Measurements from ENCODE around the gene IL1RAP. TPM values are rescaled to one million over a fixed set of nuclear protein-coding genes. Genes with fewer than 3 reads are reported as not detected.

IL1RAP gene
- total RNA-seq, 2 donors from 2014 or later: 5.3 to 5.4 TPM

DNA sequence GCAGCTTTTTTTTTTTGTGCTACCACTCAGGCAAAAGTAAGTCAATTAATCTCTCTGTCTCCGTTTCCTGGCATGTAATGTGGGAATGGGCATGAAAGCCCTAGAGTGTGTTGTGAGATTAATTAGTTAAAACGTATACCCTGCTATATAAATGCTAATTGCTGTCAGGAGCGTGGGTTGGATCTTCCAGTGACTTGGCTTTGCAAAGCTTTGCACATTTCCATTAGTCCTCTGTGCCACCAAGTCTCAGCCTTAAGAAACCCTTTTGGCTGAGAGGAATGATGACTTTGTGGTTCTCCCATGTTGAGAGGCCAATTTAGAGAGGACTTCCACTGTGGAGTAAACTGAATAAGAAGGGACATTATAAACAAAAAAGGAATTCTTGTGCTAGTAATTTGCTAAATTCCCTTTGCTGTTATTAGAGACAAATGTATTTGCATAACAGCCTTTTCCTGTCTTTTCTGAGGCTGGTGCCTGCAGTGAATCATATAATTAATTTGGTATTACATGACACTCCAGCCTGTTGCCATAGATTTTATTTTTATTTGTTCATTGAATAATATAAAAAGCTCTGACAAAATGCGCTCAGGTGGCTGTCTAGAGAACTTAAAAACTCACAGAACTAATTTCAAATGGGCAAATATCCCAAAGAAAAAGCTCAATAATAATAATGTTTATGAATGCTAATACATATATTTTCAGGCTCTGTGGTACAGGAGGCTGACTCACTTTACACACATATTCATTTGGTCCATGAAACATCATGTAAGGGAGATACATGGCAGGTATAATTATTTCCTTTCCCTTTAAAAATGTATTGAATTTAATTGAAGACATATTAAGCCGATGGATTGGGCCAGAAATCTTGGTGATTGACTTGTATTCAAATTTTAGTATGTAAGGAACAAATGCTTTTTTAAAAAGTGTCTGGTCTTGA lies 82.7 kb downstream of the IL1RAP start:
- Histone ChIP-seq H3K4me1 (peaks cover 22% of the 10 kb centered on the region), H3K9me3 (no peaks in the 10 kb centered on the region), H3K27ac (peak overlapping the region in 1 of 4 donors; percentile 1), H3K4me3 (no peak overlapping the region), H3K27me3 (no peaks in the 10 kb centered on the region), H3K36me3 (replicated peaks in 1 of 2; ENCODE audit: insufficient read depth in 1 of 2, low read depth in 2 of 2) (no peaks in the 10 kb centered on the region)
- DNase-seq (no peak), ATAC-seq (no peak)
- TF ChIP-seq, protein P1, sequence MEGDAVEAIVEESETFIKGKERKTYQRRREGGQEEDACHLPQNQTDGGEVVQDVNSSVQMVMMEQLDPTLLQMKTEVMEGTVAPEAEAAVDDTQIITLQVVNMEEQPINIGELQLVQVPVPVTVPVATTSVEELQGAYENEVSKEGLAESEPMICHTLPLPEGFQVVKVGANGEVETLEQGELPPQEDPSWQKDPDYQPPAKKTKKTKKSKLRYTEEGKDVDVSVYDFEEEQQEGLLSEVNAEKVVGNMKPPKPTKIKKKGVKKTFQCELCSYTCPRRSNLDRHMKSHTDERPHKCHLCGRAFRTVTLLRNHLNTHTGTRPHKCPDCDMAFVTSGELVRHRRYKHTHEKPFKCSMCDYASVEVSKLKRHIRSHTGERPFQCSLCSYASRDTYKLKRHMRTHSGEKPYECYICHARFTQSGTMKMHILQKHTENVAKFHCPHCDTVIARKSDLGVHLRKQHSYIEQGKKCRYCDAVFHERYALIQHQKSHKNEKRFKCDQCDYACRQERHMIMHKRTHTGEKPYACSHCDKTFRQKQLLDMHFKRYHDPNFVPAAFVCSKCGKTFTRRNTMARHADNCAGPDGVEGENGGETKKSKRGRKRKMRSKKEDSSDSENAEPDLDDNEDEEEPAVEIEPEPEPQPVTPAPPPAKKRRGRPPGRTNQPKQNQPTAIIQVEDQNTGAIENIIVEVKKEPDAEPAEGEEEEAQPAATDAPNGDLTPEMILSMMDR (IDR thresholded peaks at IDR 0.05): no peak
- TF ChIP-seq POLR2A (IDR thresholded peaks at IDR 0.05): no peak
- intact Hi-C loops (cut with DNase I): no loop called here
- WGBS, 2 donors: 55 to 60% methylated on average over 5 of the region's 5 CpGs

DNA sequence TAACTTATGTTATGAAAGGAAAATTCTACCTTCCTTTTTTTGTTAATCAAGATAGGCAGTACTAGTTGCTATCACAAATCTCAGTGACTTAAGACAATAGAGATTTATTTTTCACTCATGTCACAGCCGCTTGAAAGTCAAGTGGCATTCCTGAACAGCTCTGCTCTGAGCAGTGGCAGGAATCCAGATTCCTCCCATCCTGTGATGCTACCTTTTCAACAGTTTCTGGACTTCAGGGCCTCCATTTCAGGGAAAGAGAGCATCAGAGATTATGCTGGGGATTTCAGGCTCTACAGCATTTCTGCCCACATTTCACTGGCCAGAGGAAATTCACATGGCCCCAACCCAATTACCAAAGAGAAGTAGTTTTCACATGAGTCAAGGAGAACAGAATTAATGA lies 83.4 kb downstream of the IL1RAP start:
- no peak for ATAC-seq

DNA sequence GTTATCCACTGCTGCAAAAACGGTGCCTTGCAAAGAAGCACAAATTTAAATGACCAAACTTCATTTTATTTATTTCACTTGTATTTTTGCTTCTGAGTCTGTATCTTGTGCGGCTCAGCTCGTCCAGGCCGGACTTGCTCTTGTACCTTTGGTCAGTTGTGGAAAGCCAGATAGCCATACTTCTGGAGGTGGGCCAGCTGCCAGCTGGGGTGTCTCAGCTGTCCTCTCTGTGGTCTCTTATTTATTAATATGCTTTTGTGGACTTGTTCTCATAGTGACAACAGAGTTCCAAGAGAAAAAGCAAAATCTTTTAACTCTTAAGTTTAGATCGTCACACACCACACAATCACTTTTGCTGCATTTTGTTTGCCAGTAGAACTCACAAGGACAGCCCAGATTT lies 87.7 kb downstream of the IL1RAP start:
- H3K9me3 ChIP-seq: no peaks in the 10 kb centered on the region
- no peak for TF ChIP-seq POLR2A (IDR thresholded peaks at IDR 0.05)
- TF ChIP-seq, protein P1 (IDR thresholded peaks at IDR 0.05): no peak
- no peaks in the 10 kb centered on the region for H3K36me3 ChIP-seq (replicated peaks in 1 of 2; ENCODE audit: insufficient read depth in 1 of 2, low read depth in 2 of 2)
- no peak overlapping the region for H3K27ac ChIP-seq
- H3K4me3 ChIP-seq: no peak overlapping the region
- intact Hi-C loops (cut with DNase I): no loop called here
- H3K27me3 ChIP-seq: no peaks in the 10 kb centered on the region
- peak in 3 of 4 donors; percentile 16 to 58 (median 18) for DNase-seq
- WGBS, 2 donors: 37 to 45% methylated on average over 5 of the region's 5 CpGs
- no peak for ATAC-seq
- peaks cover 11% of the 10 kb centered on the region for H3K4me1 ChIP-seq

More for the DNA sequence above, 83.4 kb downstream of the IL1RAP start:
- Histone ChIP-seq H3K9me3 (no peaks in the 10 kb centered on the region), H3K4me3 (no peak overlapping the region), H3K36me3 (replicated peaks in 1 of 2; ENCODE audit: insufficient read depth in 1 of 2, low read depth in 2 of 2) (no peaks in the 10 kb centered on the region), H3K27me3 (no peaks in the 10 kb centered on the region), H3K4me1 (peaks cover 25% of the 10 kb centered on the region), H3K27ac (no peak overlapping the region)
- TF ChIP-seq, protein P1 (IDR thresholded peaks at IDR 0.05): no peak
- no peak for TF ChIP-seq POLR2A (IDR thresholded peaks at IDR 0.05)
- intact Hi-C loops (cut with DNase I): no loop called here
- WGBS, 2 donors: 44 to 65% methylated on average over 1 of the region's 1 CpG
- DNase-seq: no peak

DNA sequence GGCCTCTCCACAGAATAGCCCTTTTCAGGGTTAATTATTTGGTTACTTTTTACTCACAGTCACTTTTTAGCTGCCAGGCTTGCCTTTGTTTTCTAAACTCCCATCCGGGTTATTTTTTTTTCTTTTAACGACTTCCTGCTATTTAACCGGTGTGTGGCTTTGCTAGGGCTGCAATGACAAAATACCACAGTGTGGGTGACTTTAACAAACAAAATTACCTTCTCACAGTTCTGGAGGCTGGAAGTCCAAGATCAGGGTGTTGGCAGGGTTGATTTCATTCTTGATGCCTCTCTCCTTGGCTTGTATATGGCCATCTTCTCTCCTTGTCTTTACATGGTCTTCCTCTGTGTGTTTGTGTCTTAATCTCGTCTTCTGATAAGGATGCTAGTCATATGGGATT lies 91.5 kb downstream of the IL1RAP start:
- no peak for DNase-seq
- no peak for ATAC-seq
- WGBS, 2 donors: 51 to 55% methylated on average over 4 of the region's 4 CpGs
- Histone ChIP-seq H3K27ac (no peak overlapping the region), H3K27me3 (no peaks in the 10 kb centered on the region), H3K4me1 (peaks cover 4% of the 10 kb centered on the region), H3K36me3 (replicated peaks in 1 of 2; ENCODE audit: insufficient read depth in 1 of 2, low read depth in 2 of 2) (no peaks in the 10 kb centered on the region), H3K9me3 (no peaks in the 10 kb centered on the region), H3K4me3 (no peak overlapping the region)
- TF ChIP-seq, protein P1 (IDR thresholded peaks at IDR 0.05): no peak
- TF ChIP-seq POLR2A (IDR thresholded peaks at IDR 0.05): no peak
- intact Hi-C loops (cut with DNase I): no loop called here

Measured in body of pancreas (tissue), 4 donors.